ENCODE data around the gene FAM20A. TPM values are rescaled to one million over a fixed set of nuclear protein-coding genes. Genes with fewer than 3 reads are reported as not detected.

FAM20A gene
- total RNA-seq, 1 donor from 2014 or later = 5.2 TPM

- Histone ChIP-seq H3K27ac (ENCODE audit: low read depth, low read length) (no peak overlapping the region), H3K4me1 (ENCODE audit: control insufficient read depth in 3 of 3, insufficient read depth in 3 of 3, low read length in 3 of 3) (peaks cover 0 to 3% (median 0%) of the 10 kb centered on the region in 3 donors)
These were observed 31.8 kb downstream of the FAM20A start for GRCh38 chr17:68569346-68569745.

GRCh38 chr17:68568581-68568980, 32.6 kb downstream of the FAM20A start:
- Histone ChIP-seq H3K27me3 (ENCODE audit: control insufficient read depth in 3 of 3, insufficient read depth in 3 of 3, low read length in 3 of 3) (no peaks in the 10 kb centered on the region), H3K36me3 (ENCODE audit: control insufficient read depth in 3 of 3, insufficient read depth in 3 of 3, low read length in 3 of 3) (no peaks in the 10 kb centered on the region), H3K27ac (ENCODE audit: low read depth, low read length) (no peak overlapping the region), H3K4me3 (ENCODE audit: low read length in 3 of 3) (no peak overlapping the region), H3K9ac (ENCODE audit: low read depth in 1 of 3, low read length in 3 of 3) (no peak overlapping the region), H3K9me3 (ENCODE audit: control insufficient read depth in 3 of 3, low read length in 3 of 3) (no peaks in the 10 kb centered on the region), H3K4me1 (ENCODE audit: control insufficient read depth in 3 of 3, insufficient read depth in 3 of 3, low read length in 3 of 3) (peaks cover 0 to 3% (median 0%) of the 10 kb centered on the region in 3 donors)

More at GRCh38 chr17:68569346-68569745, 31.8 kb downstream of the FAM20A start:
- no peaks in the 10 kb centered on the region for H3K9me3 ChIP-seq (ENCODE audit: control insufficient read depth in 3 of 3, low read length in 3 of 3)
- no peaks in the 10 kb centered on the region for H3K27me3 ChIP-seq (ENCODE audit: control insufficient read depth in 3 of 3, insufficient read depth in 3 of 3, low read length in 3 of 3)
- H3K4me3 ChIP-seq (ENCODE audit: low read length in 3 of 3) = no peak overlapping the region
- H3K36me3 ChIP-seq (ENCODE audit: control insufficient read depth in 3 of 3, insufficient read depth in 3 of 3, low read length in 3 of 3) = no peaks in the 10 kb centered on the region
- no peak overlapping the region for H3K9ac ChIP-seq (ENCODE audit: low read depth in 1 of 3, low read length in 3 of 3)

- Histone ChIP-seq H3K27ac (ENCODE audit: low read depth, low read length) (no peak overlapping the region), H3K4me1 (ENCODE audit: control insufficient read depth in 3 of 3, insufficient read depth in 3 of 3, low read length in 3 of 3) (peaks cover 0 to 3% (median 0%) of the 10 kb centered on the region in 3 donors), H3K9ac (ENCODE audit: low read depth in 1 of 3, low read length in 3 of 3) (no peak overlapping the region), H3K27me3 (ENCODE audit: control insufficient read depth in 3 of 3, insufficient read depth in 3 of 3, low read length in 3 of 3) (no peaks in the 10 kb centered on the region), H3K9me3 (ENCODE audit: control insufficient read depth in 3 of 3, low read length in 3 of 3) (no peaks in the 10 kb centered on the region), H3K36me3 (ENCODE audit: control insufficient read depth in 3 of 3, insufficient read depth in 3 of 3, low read length in 3 of 3) (no peaks in the 10 kb centered on the region), H3K4me3 (ENCODE audit: low read length in 3 of 3) (no peak overlapping the region)
These were observed 33.6 kb downstream of the FAM20A start for GRCh38 chr17:68567581-68567980.

GRCh38 chr17:68567035-68567434, 34.1 kb downstream of the FAM20A start:
- Histone ChIP-seq H3K27me3 (ENCODE audit: control insufficient read depth in 3 of 3, insufficient read depth in 3 of 3, low read length in 3 of 3) (no peaks in the 10 kb centered on the region), H3K4me1 (ENCODE audit: control insufficient read depth in 3 of 3, insufficient read depth in 3 of 3, low read length in 3 of 3) (peaks cover 0 to 3% (median 0%) of the 10 kb centered on the region in 3 donors), H3K4me3 (ENCODE audit: low read length in 3 of 3) (no peak overlapping the region), H3K9ac (ENCODE audit: low read depth in 1 of 3, low read length in 3 of 3) (no peak overlapping the region), H3K27ac (ENCODE audit: low read depth, low read length) (no peak overlapping the region), H3K36me3 (ENCODE audit: control insufficient read depth in 3 of 3, insufficient read depth in 3 of 3, low read length in 3 of 3) (no peaks in the 10 kb centered on the region), H3K9me3 (ENCODE audit: control insufficient read depth in 3 of 3, low read length in 3 of 3) (no peaks in the 10 kb centered on the region)

GRCh38 chr17:68566442-68566738, 34.8 kb downstream of the FAM20A start:
- Histone ChIP-seq H3K27me3 (ENCODE audit: control insufficient read depth in 3 of 3, insufficient read depth in 3 of 3, low read length in 3 of 3) (no peaks in the 10 kb centered on the region), H3K27ac (ENCODE audit: low read depth, low read length) (no peak overlapping the region), H3K4me1 (ENCODE audit: control insufficient read depth in 3 of 3, insufficient read depth in 3 of 3, low read length in 3 of 3) (peaks cover 0 to 3% (median 0%) of the 10 kb centered on the region in 3 donors), H3K9ac (ENCODE audit: low read depth in 1 of 3, low read length in 3 of 3) (no peak overlapping the region), H3K9me3 (ENCODE audit: control insufficient read depth in 3 of 3, low read length in 3 of 3) (no peaks in the 10 kb centered on the region), H3K36me3 (ENCODE audit: control insufficient read depth in 3 of 3, insufficient read depth in 3 of 3, low read length in 3 of 3) (no peaks in the 10 kb centered on the region), H3K4me3 (ENCODE audit: low read length in 3 of 3) (no peak overlapping the region)

- Histone ChIP-seq H3K27ac (ENCODE audit: low read depth, low read length) (no peak overlapping the region), H3K36me3 (ENCODE audit: control insufficient read depth in 3 of 3, insufficient read depth in 3 of 3, low read length in 3 of 3) (no peaks in the 10 kb centered on the region), H3K9me3 (ENCODE audit: control insufficient read depth in 3 of 3, low read length in 3 of 3) (no peaks in the 10 kb centered on the region), H3K9ac (ENCODE audit: low read depth in 1 of 3, low read length in 3 of 3) (no peak overlapping the region), H3K4me3 (ENCODE audit: low read length in 3 of 3) (no peak overlapping the region), H3K4me1 (ENCODE audit: control insufficient read depth in 3 of 3, insufficient read depth in 3 of 3, low read length in 3 of 3) (peaks cover 0 to 3% (median 0%) of the 10 kb centered on the region in 3 donors), H3K27me3 (ENCODE audit: control insufficient read depth in 3 of 3, insufficient read depth in 3 of 3, low read length in 3 of 3) (no peaks in the 10 kb centered on the region)
These were observed 35.3 kb downstream of the FAM20A start for GRCh38 chr17:68565661-68566441.

GRCh38 chr17:68564415-68565111, 36.6 kb downstream of the FAM20A start:
- Histone ChIP-seq H3K4me3 (ENCODE audit: low read length in 3 of 3) (no peak overlapping the region), H3K27me3 (ENCODE audit: control insufficient read depth in 3 of 3, insufficient read depth in 3 of 3, low read length in 3 of 3) (no peaks in the 10 kb centered on the region), H3K36me3 (ENCODE audit: control insufficient read depth in 3 of 3, insufficient read depth in 3 of 3, low read length in 3 of 3) (no peaks in the 10 kb centered on the region), H3K4me1 (ENCODE audit: control insufficient read depth in 3 of 3, insufficient read depth in 3 of 3, low read length in 3 of 3) (peaks cover 0 to 3% (median 0%) of the 10 kb centered on the region in 3 donors), H3K9ac (ENCODE audit: low read depth in 1 of 3, low read length in 3 of 3) (no peak overlapping the region), H3K27ac (ENCODE audit: low read depth, low read length) (no peak overlapping the region), H3K9me3 (ENCODE audit: control insufficient read depth in 3 of 3, low read length in 3 of 3) (no peaks in the 10 kb centered on the region)

GRCh38 chr17:68562736-68563135, 38.4 kb downstream of the FAM20A start:
- Histone ChIP-seq H3K27ac (ENCODE audit: low read depth, low read length) (no peak overlapping the region), H3K27me3 (ENCODE audit: control insufficient read depth in 3 of 3, insufficient read depth in 3 of 3, low read length in 3 of 3) (no peaks in the 10 kb centered on the region), H3K9ac (ENCODE audit: low read depth in 1 of 3, low read length in 3 of 3) (no peak overlapping the region), H3K36me3 (ENCODE audit: control insufficient read depth in 3 of 3, insufficient read depth in 3 of 3, low read length in 3 of 3) (no peaks in the 10 kb centered on the region), H3K4me3 (ENCODE audit: low read length in 3 of 3) (no peak overlapping the region), H3K9me3 (ENCODE audit: control insufficient read depth in 3 of 3, low read length in 3 of 3) (no peaks in the 10 kb centered on the region), H3K4me1 (ENCODE audit: control insufficient read depth in 3 of 3, insufficient read depth in 3 of 3, low read length in 3 of 3) (peaks cover 0 to 3% (median 0%) of the 10 kb centered on the region in 3 donors)

- Histone ChIP-seq H3K9me3 (ENCODE audit: control insufficient read depth in 3 of 3, low read length in 3 of 3) (no peaks in the 10 kb centered on the region), H3K4me1 (ENCODE audit: control insufficient read depth in 3 of 3, insufficient read depth in 3 of 3, low read length in 3 of 3) (peaks cover 0 to 3% (median 0%) of the 10 kb centered on the region in 3 donors), H3K27ac (ENCODE audit: low read depth, low read length) (no peak overlapping the region), H3K36me3 (ENCODE audit: control insufficient read depth in 3 of 3, insufficient read depth in 3 of 3, low read length in 3 of 3) (no peaks in the 10 kb centered on the region), H3K27me3 (ENCODE audit: control insufficient read depth in 3 of 3, insufficient read depth in 3 of 3, low read length in 3 of 3) (no peaks in the 10 kb centered on the region), H3K4me3 (ENCODE audit: low read length in 3 of 3) (no peak overlapping the region), H3K9ac (ENCODE audit: low read depth in 1 of 3, low read length in 3 of 3) (no peak overlapping the region)
These were observed 40.0 kb downstream of the FAM20A start for GRCh38 chr17:68560966-68561720.

GRCh38 chr17:68559316-68559715, 41.9 kb downstream of the FAM20A start:
- H3K9me3 ChIP-seq (ENCODE audit: control insufficient read depth in 3 of 3, low read length in 3 of 3) = no peaks in the 10 kb centered on the region
- no peaks in the 10 kb centered on the region for H3K27me3 ChIP-seq (ENCODE audit: control insufficient read depth in 3 of 3, insufficient read depth in 3 of 3, low read length in 3 of 3)
- no peaks in the 10 kb centered on the region for H3K4me1 ChIP-seq (ENCODE audit: control insufficient read depth in 3 of 3, insufficient read depth in 3 of 3, low read length in 3 of 3)
- H3K9ac ChIP-seq (ENCODE audit: low read depth in 1 of 3, low read length in 3 of 3) = no peak overlapping the region
- H3K4me3 ChIP-seq (ENCODE audit: low read length in 3 of 3) = no peak overlapping the region
- H3K27ac ChIP-seq (ENCODE audit: low read depth, low read length) = no peak overlapping the region
- H3K36me3 ChIP-seq (ENCODE audit: control insufficient read depth in 3 of 3, insufficient read depth in 3 of 3, low read length in 3 of 3) = peaks cover 0 to 2% (median 0%) of the 10 kb centered on the region in 3 donors
